IPS-18a (cell line): Measurements from ENCODE around the gene PRPF8.
A peak's percentile ranks its signal among the peaks of the same experiment; 100 is the strongest.
"Not testable (repeated sequence)": the region's sequence is repeated elsewhere in the genome, so short reads cannot be mapped to it uniquely, and the experiment has no call there.

Source experiments
- H3K27ac ChIP-seq: one replicate; pipeline ENCODE4 v1.5.1; 2013; ENCODE audit warnings: low read length
- H3K27me3 ChIP-seq: one replicate; pipeline ENCODE4 v1.6.1; 2013; ENCODE audit warnings: mild to moderate bottlenecking, low read length; ENCODE audit not compliant: control insufficient read depth, insufficient read depth
- H3K36me3 ChIP-seq: one replicate; pipeline ENCODE4 v1.6.1; 2013; ENCODE audit warnings: low read depth, low read length; ENCODE audit not compliant: control insufficient read depth
- H3K4me1 ChIP-seq: one replicate; pipeline ENCODE4 v1.6.1; 2013; ENCODE audit warnings: low read depth, low read length; ENCODE audit not compliant: control insufficient read depth
- H3K4me3 ChIP-seq: one replicate; pipeline ENCODE4 v1.5.1; 2013; ENCODE audit warnings: low read length
- H3K9ac ChIP-seq: one replicate; pipeline ENCODE4 v1.6.1; 2013; ENCODE audit warnings: mild to moderate bottlenecking, low read length, moderate library complexity
- H3K9me3 ChIP-seq: one replicate; pipeline ENCODE4 v1.6.1; 2013; ENCODE audit warnings: low read depth, low read length; ENCODE audit not compliant: control insufficient read depth

PRPF8 gene

DNA sequence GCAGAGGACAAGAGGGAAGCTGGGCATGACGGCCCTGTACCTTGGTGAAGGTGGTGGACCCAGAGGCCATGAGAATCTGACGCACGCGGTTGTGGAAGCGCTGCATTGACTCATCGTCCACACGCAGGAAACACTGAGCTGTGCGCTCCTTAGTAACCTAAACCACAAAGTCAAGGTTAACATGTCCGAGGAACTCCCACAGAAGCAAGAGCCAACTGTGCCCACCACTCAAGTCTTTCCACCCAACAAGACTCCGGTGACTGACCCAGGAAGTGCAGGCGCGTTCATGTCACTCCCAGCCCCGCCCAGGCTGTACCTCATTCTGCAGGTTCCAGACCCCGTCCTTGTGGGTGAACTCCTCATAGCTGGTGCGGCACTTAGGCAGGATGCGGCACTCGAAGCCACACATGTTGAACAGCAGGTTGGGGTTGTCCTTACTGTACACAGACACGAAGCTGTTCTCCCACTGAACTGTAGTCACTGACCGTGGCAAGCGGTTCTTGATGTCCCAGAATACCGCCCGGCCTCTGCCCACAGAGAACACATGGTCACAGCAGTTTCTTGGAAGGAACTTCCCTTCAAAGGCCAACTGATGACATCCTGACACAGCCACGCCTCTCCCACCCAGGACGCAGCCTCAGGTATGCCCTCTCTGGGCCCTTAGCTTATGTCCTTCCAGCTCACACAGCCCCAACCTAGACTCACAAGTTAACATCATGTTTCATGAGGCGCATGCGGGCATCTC, 11.5 kb downstream of the PRPF8 start:
- Histone ChIP-seq H3K4me3 (no peak overlapping the region), H3K36me3 (peaks cover 90% of the 10 kb centered on the region)

DNA sequence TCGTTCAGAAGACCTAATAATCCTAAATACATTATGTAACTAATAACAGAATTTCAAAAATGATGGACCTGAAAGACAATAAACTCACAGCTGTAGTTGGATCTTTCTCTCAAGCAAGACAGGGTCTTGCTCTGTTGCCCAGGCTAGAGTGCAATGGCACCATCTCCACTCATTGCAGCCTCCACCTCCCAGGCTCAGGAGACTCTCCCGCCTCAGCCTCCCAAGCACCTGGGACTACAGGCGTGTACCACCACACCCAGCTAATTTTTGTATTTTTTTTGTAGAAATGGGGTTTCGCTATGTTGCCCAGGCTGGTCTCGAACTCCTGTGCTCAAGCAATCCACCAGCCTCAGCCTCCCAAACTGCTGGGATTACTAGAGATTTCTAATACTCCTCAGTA, 20.7 kb downstream of the PRPF8 start:
- H3K9me3 ChIP-seq, H3K27ac ChIP-seq, H3K9ac ChIP-seq, H3K4me3 ChIP-seq, H3K27me3 ChIP-seq, H3K4me1 ChIP-seq: not testable (repeated sequence)
- H3K36me3 ChIP-seq: peaks cover 81% of the 10 kb centered on the region

More for the DNA sequence above, 11.5 kb downstream of the PRPF8 start:
- H3K27me3 ChIP-seq: no peaks in the 10 kb centered on the region
- no peak overlapping the region for H3K9ac ChIP-seq
- H3K27ac ChIP-seq: no peak overlapping the region
- no peaks in the 10 kb centered on the region for H3K4me1 ChIP-seq
- H3K9me3 ChIP-seq: no peaks in the 10 kb centered on the region

DNA sequence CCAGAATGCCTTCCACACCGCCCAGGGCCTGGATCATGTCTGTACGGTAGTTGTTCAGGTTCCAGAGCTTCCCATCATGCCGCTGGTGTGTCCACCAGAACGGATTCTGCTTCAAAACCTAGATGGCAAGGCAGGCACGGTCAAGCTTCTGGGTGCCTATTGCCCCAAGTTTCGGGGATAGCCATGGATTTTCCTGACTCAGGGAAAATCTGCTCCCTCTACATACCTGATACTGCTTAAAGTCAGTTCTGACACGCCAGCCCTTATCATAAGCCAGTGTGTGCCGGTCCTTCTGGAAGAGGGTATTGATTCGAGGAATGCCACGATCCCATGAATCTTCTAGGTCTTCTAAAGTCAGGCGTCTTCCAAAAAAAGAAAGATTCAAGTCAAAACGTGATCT, 23.6 kb downstream of the PRPF8 start:
- H3K27me3 ChIP-seq: no peaks in the 10 kb centered on the region
- no peak overlapping the region for H3K4me3 ChIP-seq
- no peaks in the 10 kb centered on the region for H3K9me3 ChIP-seq
- no peak overlapping the region for H3K27ac ChIP-seq
- no peak overlapping the region for H3K9ac ChIP-seq
- no peaks in the 10 kb centered on the region for H3K4me1 ChIP-seq
- peaks cover 83% of the 10 kb centered on the region for H3K36me3 ChIP-seq

DNA sequence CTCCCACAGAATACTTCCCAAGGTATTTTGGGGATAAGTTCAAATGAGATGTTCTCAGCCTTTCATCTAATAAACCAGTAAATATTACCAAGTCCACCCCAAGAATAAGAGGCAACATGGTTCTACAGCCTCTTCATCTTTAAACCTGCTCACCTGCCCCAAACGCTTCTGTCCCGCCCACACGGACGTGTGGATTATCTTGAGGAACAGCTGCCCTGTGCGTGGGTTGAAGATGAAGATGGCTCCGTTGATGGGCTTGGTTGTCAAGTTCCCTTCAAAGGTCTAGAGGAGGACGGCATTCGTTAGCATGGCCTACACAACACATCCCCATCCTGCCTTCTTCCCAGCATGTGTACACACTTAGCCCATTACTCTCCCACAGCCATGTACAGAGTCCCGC, 26.6 kb downstream of the PRPF8 start:
- no peak overlapping the region for H3K4me3 ChIP-seq
- H3K4me1 ChIP-seq: no peaks in the 10 kb centered on the region
- no peak overlapping the region for H3K27ac ChIP-seq
- H3K9me3 ChIP-seq: no peaks in the 10 kb centered on the region
- no peak overlapping the region for H3K9ac ChIP-seq
- H3K36me3 ChIP-seq: peaks cover 89% of the 10 kb centered on the region
- no peaks in the 10 kb centered on the region for H3K27me3 ChIP-seq

DNA sequence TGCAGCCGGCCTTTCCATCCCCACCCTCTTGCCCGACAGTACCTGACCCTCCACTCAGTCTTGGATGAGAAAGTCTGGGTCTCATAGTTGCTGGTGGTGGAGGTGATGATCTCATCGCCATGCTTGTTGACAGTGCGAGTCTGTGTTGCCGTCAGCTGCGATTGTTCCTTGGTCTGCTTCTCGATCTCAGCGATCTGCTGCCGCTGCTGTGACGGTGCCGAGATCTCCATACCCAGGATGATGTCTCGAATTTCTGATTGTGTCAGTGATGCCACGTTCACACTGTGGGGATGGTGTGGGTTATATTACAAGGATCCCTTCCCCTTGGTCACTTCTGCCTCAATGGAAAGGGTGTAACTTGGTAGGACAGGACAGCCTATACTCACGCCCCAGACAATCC, 30.9 kb downstream of the PRPF8 start:
- H3K4me1 ChIP-seq: peaks cover 3% of the 10 kb centered on the region
- no peak overlapping the region for H3K9ac ChIP-seq
- H3K9me3 ChIP-seq: no peaks in the 10 kb centered on the region
- H3K27me3 ChIP-seq: no peaks in the 10 kb centered on the region
- H3K27ac ChIP-seq: no peak overlapping the region
- peaks cover 76% of the 10 kb centered on the region for H3K36me3 ChIP-seq
- no peak overlapping the region for H3K4me3 ChIP-seq

DNA sequence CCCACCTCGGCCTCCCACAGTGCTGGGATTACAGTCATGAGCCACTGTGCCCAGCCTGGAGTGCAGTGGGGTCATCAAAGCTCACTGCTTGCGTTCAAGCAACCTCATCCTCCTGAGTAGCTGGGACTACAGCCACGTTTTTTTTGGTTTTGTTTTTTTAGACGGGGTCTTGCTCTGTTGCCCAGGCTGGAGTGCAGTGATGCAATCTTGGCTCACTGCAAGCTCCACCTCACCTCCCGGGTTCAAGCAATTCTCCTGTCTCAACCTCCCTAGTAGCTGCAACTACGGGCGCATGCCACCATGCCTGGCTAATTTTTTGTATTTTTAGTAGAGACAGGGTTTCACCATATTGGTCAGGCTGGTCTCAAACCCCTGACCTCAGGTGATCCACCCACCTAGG, 31.9 kb downstream of the PRPF8 start:
- H3K9me3 ChIP-seq, H3K4me1 ChIP-seq, H3K9ac ChIP-seq, H3K27me3 ChIP-seq, H3K4me3 ChIP-seq, H3K27ac ChIP-seq: not testable (repeated sequence)
- H3K36me3 ChIP-seq: peaks cover 67% of the 10 kb centered on the region

DNA sequence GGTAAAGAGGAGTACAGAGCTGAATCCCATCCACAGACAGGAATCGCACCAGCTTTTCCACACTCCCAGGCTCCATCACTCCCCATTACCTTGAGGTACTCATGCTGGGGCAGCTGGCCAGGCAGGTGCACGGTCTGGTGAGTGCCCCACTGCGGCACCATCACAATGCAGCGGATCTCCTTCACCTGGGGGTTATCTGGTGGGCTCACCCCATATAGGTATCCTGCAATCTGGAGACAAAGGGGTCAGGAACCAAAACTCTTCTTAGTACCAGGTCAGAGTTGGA, 33.2 kb downstream of the PRPF8 start:
- Histone ChIP-seq H3K4me3 (no peak overlapping the region), H3K27me3 (peaks cover 8% of the 10 kb centered on the region), H3K9me3 (no peaks in the 10 kb centered on the region), H3K4me1 (peaks cover 3% of the 10 kb centered on the region), H3K36me3 (peaks cover 57% of the 10 kb centered on the region), H3K9ac (no peak overlapping the region), H3K27ac (no peak overlapping the region)

DNA sequence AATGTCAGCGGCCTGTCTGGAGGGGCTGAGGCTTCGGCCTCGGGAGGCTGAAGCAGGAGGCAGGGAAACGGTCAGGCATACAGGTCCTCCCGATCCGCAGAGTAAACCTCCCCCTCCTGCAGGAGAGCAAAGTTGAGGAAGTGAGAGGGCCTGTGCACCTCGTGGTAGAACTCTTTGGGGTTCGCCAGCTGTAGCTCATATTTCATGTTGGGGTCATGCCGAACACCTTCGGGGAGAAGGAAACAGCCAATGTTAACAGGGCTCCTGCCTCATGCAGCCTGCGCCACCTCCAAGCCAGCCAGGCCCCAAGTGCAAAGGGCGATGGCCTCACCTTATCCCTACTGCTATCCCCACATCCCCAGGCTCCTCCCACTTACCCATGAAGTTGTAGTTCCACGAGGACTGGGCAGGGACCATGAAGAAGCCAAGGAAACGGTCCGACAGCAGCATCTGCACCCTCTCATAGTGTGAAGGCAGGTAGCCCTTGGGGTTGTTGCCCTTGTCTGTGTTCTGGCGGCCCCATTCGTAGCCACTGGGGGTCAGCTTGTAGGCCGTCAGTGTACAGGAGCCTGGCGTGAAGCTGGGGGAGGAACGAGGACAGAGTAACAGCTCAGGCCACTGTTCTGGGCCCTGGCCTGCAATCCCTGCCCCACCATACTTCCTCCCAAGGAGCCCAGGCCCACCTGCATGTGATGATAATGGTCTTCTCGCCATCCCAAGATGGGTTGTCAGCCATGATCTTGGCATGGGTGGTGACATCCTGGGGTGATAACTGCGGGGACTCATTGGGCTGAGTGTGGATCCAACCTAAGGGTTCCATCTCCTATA, 33.7 kb downstream of the PRPF8 start:
- Histone ChIP-seq H3K9ac (no peak overlapping the region), H3K27me3 (peaks cover 8% of the 10 kb centered on the region), H3K27ac (no peak overlapping the region), H3K9me3 (no peaks in the 10 kb centered on the region), H3K36me3 (peaks cover 51% of the 10 kb centered on the region), H3K4me1 (peaks cover 3% of the 10 kb centered on the region), H3K4me3 (no peak overlapping the region)

DNA sequence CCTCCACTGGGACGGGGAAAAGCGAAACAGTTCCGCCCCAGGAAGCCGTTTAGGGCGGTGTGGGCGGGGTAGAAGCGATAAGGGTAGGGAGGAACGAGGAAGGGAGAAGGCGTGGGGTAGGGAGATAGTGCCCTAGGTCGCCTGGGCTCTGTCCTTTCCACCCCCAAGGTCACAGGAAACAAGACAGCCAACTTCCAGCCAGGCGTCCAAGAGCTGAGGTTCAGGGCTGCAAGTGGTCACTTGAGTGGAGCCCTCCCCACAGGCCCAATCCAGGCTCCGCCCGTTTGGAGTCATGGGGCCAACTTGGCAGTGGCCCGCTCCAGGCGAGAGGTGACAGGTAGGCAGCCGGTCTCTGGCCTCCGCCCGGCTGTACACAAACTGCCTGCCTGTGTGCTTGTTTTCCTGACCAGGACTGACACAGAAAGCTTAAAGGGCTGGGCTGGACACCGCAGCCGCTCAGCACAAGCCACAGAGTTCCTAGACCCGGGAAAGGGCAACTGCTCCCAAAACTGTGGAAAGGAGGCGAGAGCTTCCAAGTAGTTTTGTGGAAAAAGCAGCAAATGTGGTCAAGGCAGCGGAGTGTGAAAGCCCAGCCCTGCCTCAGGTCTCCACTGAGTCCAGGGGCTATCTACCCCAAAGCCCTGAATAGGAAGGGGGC, 34.7 kb downstream of the PRPF8 start, which contains the start of gene RILP:
Gene RILP (minus strand): TSS at position 23 of the 658 bp plus-strand sequence. CDS start 62 bp downstream, outside the sequence.
- peaks cover 3% of the 10 kb centered on the region for H3K4me1 ChIP-seq
- H3K9ac ChIP-seq: peak within 1 kb of the TSS; percentile 8
- no peak within 1 kb of the TSS for H3K27ac ChIP-seq
- peaks cover 45% of the 10 kb centered on the region for H3K36me3 ChIP-seq
- H3K27me3 ChIP-seq: peaks cover 8% of the 10 kb centered on the region
- peak within 1 kb of the TSS; percentile 59 for H3K4me3 ChIP-seq
- H3K9me3 ChIP-seq: no peaks in the 10 kb centered on the region

DNA sequence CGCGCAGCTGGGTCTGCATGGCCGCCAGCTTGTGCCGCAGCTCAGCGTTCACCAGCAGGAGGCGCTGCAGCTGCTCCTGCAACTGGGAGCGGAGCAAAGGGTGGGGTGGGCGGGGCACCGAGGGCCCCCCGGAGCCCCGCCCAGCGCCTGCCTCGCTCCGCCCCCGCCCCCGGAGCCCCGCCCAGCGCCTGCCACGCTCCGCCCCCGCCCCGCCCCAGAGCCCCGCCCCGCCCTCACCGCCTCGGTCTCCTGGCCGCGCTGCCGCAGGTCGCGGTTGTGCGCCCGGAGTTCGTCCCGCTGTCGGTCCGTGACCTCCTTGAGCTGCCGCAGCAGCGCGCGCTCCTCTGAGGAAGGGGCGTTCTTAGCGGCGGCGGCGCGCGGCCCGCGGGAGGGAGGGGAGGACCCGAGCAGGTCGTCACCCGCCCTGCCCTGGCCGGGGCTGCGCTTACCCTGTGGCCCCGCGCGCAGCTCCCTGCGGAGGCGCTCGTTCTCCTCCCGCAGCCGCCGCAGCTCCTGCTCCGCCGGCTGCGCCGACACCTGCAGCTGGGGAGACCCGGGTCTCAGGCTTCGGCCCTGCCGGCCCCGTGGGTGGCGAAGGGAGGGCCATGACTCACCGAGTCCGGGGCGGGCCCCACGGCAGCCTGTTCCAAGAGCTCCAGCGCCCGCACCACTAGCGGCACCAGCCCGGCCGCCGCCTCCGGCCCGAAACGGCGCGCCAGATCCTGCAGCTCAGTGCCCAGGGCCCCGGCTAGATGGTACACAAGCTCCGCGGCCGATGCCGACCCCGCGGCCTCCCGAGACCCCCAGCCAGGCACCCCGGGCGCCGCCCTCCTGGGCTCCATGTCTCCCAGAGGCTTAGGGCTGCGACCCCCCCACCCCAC, 35.5 kb downstream of the PRPF8 start:
- peak overlapping the region; percentile 59 for H3K4me3 ChIP-seq
- no peaks in the 10 kb centered on the region for H3K9me3 ChIP-seq
- H3K27ac ChIP-seq: no peak overlapping the region
- peak overlapping the region; percentile 8 for H3K9ac ChIP-seq
- H3K4me1 ChIP-seq: peaks cover 5% of the 10 kb centered on the region
- peaks cover 14% of the 10 kb centered on the region for H3K27me3 ChIP-seq
- peaks cover 37% of the 10 kb centered on the region for H3K36me3 ChIP-seq
